Measurements from ENCODE around the gene PUS7.

PUS7 gene

GRCh38 chr7:105497016-105497415, 25.1 kb downstream of the PUS7 start:
- Histone ChIP-seq H2AFZ (ENCODE audit: low read length) (no peak overlapping the region), H3K4me2 (ENCODE audit: low read depth, low read length) (no peak overlapping the region), H3K9me2 (replicated peaks; ENCODE audit: insufficient read depth, low read length) (no peaks in the 10 kb centered on the region), H3K4me3 (ENCODE audit: low read length) (no peak overlapping the region), H3K9me3 (replicated peaks; ENCODE audit: insufficient read depth, low read length) (no peaks in the 10 kb centered on the region), H3K27ac (ENCODE audit: low read length) (no peak overlapping the region), H4K20me1 (ENCODE audit: insufficient read depth, low read length) (no peaks in the 10 kb centered on the region), H3F3A (ENCODE audit: insufficient read depth, low read length) (no peaks in the 10 kb centered on the region), H3K27me3 (replicated peaks; ENCODE audit: insufficient read depth, low read length) (no peaks in the 10 kb centered on the region), H3K36me3 (replicated peaks; ENCODE audit: insufficient read depth, low read length) (no peaks in the 10 kb centered on the region; the same call in 1 of the 2 replicates), H3K79me2 (ENCODE audit: low read length) (no peaks in the 10 kb centered on the region), H3K9ac (ENCODE audit: low read length) (no peak overlapping the region), H3K4me1 (ENCODE audit: low read length) (no peaks in the 10 kb centered on the region)
- no peak for TF ChIP-seq EZH2 (optimal IDR thresholded peaks at IDR 0.05; ENCODE audit: low read depth, low read length)
- no peak for TF ChIP-seq EZH2phosphoT487 (IDR thresholded peaks at IDR 0.05; ENCODE audit: low read length)
- TF ChIP-seq CTCF (IDR thresholded peaks at IDR 0.05; ENCODE audit: low read length) = no peak
- no peak for DNase-seq

- H3K9me2 ChIP-seq (replicated peaks; ENCODE audit: insufficient read depth, low read length) = no peaks in the 10 kb centered on the region
- no peaks in the 10 kb centered on the region; the same call in 1 of the 2 replicates for H3K36me3 ChIP-seq (replicated peaks; ENCODE audit: insufficient read depth, low read length)
- no peaks in the 10 kb centered on the region for H3K4me1 ChIP-seq (ENCODE audit: low read length)
- no peaks in the 10 kb centered on the region for H3F3A ChIP-seq (ENCODE audit: insufficient read depth, low read length)
- no peak for TF ChIP-seq EZH2 (optimal IDR thresholded peaks at IDR 0.05; ENCODE audit: low read depth, low read length)
- TF ChIP-seq CTCF (IDR thresholded peaks at IDR 0.05; ENCODE audit: low read length) = no peak
- TF ChIP-seq EZH2phosphoT487 (IDR thresholded peaks at IDR 0.05; ENCODE audit: low read length) = no peak
- no peaks in the 10 kb centered on the region for H3K9me3 ChIP-seq (replicated peaks; ENCODE audit: insufficient read depth, low read length)
- no peak overlapping the region for H3K27ac ChIP-seq (ENCODE audit: low read length)
- H3K27me3 ChIP-seq (replicated peaks; ENCODE audit: insufficient read depth, low read length) = no peaks in the 10 kb centered on the region
- no peak overlapping the region for H3K9ac ChIP-seq (ENCODE audit: low read length)
- H2AFZ ChIP-seq (ENCODE audit: low read length) = no peak overlapping the region
- no peaks in the 10 kb centered on the region for H3K79me2 ChIP-seq (ENCODE audit: low read length)
- no peak for DNase-seq
- H4K20me1 ChIP-seq (ENCODE audit: insufficient read depth, low read length) = no peaks in the 10 kb centered on the region
- H3K4me2 ChIP-seq (ENCODE audit: low read depth, low read length) = no peak overlapping the region
- H3K4me3 ChIP-seq (ENCODE audit: low read length) = no peak overlapping the region
Observed at GRCh38 chr7:105496521-105496920, 25.6 kb downstream of the PUS7 start.

GRCh38 chr7:105493923-105494315, 28.2 kb downstream of the PUS7 start:
- Histone ChIP-seq H3K27me3 (replicated peaks; ENCODE audit: insufficient read depth, low read length) (no peaks in the 10 kb centered on the region), H3K9me2 (replicated peaks; ENCODE audit: insufficient read depth, low read length) (no peaks in the 10 kb centered on the region), H3K27ac (ENCODE audit: low read length) (no peak overlapping the region), H4K20me1 (ENCODE audit: insufficient read depth, low read length) (no peaks in the 10 kb centered on the region), H3K4me1 (ENCODE audit: low read length) (no peaks in the 10 kb centered on the region), H3K9me3 (replicated peaks; ENCODE audit: insufficient read depth, low read length) (no peaks in the 10 kb centered on the region), H3F3A (ENCODE audit: insufficient read depth, low read length) (no peaks in the 10 kb centered on the region), H3K79me2 (ENCODE audit: low read length) (no peaks in the 10 kb centered on the region), H3K9ac (ENCODE audit: low read length) (no peak overlapping the region), H3K4me3 (ENCODE audit: low read length) (no peak overlapping the region), H2AFZ (ENCODE audit: low read length) (no peak overlapping the region), H3K36me3 (replicated peaks; ENCODE audit: insufficient read depth, low read length) (no peaks in the 10 kb centered on the region), H3K4me2 (ENCODE audit: low read depth, low read length) (no peak overlapping the region)
- no peak for DNase-seq
- TF ChIP-seq EZH2phosphoT487 (IDR thresholded peaks at IDR 0.05; ENCODE audit: low read length) = no peak
- no peak for TF ChIP-seq CTCF (IDR thresholded peaks at IDR 0.05; ENCODE audit: low read length)
- no peak for TF ChIP-seq EZH2 (optimal IDR thresholded peaks at IDR 0.05; ENCODE audit: low read depth, low read length)

Measured in MM.1S (cell line).